HG02571 (cell line): ENCODE measurements around the gene ADI1.
"Not testable (repeated sequence)": the region's sequence is repeated elsewhere in the genome, so short reads cannot be mapped to it uniquely, and the experiment has no call there.

Experiments
- ATAC-seq: cut with Tn5 transposase; IDR thresholded peaks from one replicate; pipeline ENCODE4 v1.9.1; 2021; ENCODE audit warnings: mild to moderate bottlenecking, moderate library complexity; ENCODE audit not compliant: unreplicated experiment

ADI1 gene

GRCh38 chr2:3450385-3451010 lies 68.8 kb downstream of the ADI1 start:
- no peak for ATAC-seq

GRCh38 chr2:3449936-3450335 lies 69.4 kb downstream of the ADI1 start:
- no peak for ATAC-seq

DNA sequence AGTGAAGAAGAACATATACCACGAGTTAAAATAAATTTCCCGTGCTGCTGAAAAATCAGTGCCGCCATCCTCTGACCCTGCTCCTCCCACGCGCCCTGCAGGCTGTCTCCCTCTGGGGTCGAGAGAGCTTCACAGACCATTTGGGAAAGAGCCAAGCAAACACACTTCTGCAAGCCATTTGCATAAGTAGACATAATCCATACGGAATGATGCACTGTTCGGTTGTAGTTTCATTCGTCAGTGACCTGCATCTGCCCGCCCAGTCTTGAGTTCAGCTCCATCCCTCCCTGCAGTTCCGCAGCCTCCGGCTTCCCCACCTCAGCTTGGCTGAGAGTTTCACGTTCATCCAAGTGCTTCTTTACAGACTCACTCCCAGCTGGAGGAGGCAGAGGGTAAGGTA lies 70.2 kb downstream of the ADI1 start:
- no peak for ATAC-seq

GRCh38 chr2:3448441-3448911 lies 70.9 kb downstream of the ADI1 start:
- not testable (repeated sequence) for ATAC-seq

DNA sequence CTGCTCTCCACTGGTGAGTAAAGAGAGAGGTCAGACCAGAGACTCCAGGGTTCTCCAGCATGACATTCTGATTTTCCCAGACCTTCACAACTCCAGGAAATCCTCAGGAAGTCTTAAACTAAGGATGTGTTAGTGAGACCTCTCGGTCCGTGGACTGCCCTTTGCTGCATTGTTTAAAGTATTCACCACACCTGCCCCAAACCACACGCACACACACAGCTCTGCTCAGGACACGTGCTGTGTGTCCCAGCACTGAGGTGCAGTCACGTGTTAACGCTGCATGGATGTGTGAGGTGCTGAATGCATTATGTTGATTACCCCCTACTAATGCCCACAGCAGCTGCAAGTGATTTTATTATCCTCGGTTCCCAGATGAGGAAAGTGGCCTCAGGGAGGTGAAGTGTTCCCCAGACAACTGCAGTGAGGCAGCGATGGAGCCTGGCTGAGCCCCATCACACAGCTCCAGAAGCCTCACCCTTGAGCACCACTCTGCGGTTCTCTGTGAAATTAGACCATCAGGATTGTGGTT lies 71.5 kb downstream of the ADI1 start:
- ATAC-seq = no peak
